WTC11 (cell line): Measurements from ENCODE around the gene NKD1. TPM values are rescaled to one million over a fixed set of nuclear protein-coding genes. Genes with fewer than 3 reads are reported as not detected.

ENCODE experiments used
- ATAC-seq: fragments of 200-7000 bp; cut with Tn5 transposase; 2 replicates; pipeline ENCODE4 v1.10.0; 2021; ENCODE audit warnings: mild to moderate bottlenecking, moderate library complexity
- CTCF ChIA-PET: fragments of 300-600 bp; sonication (Branson Sonifier 250); formaldehyde crosslinking; loops from one replicate; lab custom pipeline; 2021; ENCODE audit warnings: antibody characterized with exemption; lab: Charles Lee
- POLR2A ChIA-PET: fragments of 350-600 bp; sonication (Branson Sonifier 250); formaldehyde crosslinking; loops from one replicate; lab custom pipeline; 2021; ENCODE audit warnings: antibody characterized with exemption; lab: Charles Lee
- DNase-seq: peaks from one replicate; pipeline ENCODE4 v3.0.0; 2021; ENCODE audit warnings: low spot score
- H3K27ac Mint-ChIP-seq: 2 replicates; pipeline ENCODE4 v1.8.0; 2021; ENCODE audit warnings: mixed read lengths
- H3K27me3 Mint-ChIP-seq: 2 replicates; pipeline ENCODE4 v1.8.0; 2021; ENCODE audit warnings: low read depth, mild to moderate bottlenecking, moderate library complexity, mixed read lengths
- H3K36me3 Mint-ChIP-seq: 2 replicates; pipeline ENCODE4 v1.8.0; 2021; ENCODE audit warnings: mixed read lengths
- H3K4me1 Mint-ChIP-seq: 2 replicates; pipeline ENCODE4 v1.8.0; 2022; ENCODE audit warnings: mixed read lengths
- H3K4me3 Mint-ChIP-seq: 2 replicates; pipeline ENCODE4 v1.8.0; 2021; ENCODE audit warnings: mild to moderate bottlenecking, moderate library complexity, mixed read lengths
- H3K9me3 Mint-ChIP-seq: 2 replicates; pipeline ENCODE4 v1.8.0; 2021; ENCODE audit warnings: mixed read lengths
- ATF1 ChIP-seq: sonication (generic); formaldehyde crosslinking; IDR thresholded peaks from 2 replicates; pipeline ENCODE4 v1.8.1; 2023; ENCODE audit warnings: mild to moderate bottlenecking, moderate library complexity, missing genetic modification reagents
- CREM ChIP-seq: sonication (generic); formaldehyde crosslinking; IDR thresholded peaks from 2 replicates; pipeline ENCODE4 v1.8.1; 2022; ENCODE audit warnings: mild to moderate bottlenecking, missing genetic modification reagents, moderate library complexity
- EMX1 ChIP-seq: fragments of 250-450 bp; sonication (Bioruptor Pico); IDR thresholded peaks from 2 replicates; pipeline ENCODE4 v1.8.0; 2021; ENCODE audit warnings: mild to moderate bottlenecking
- GRHL2 ChIP-seq: fragments of 250-450 bp; sonication (Bioruptor Pico); IDR thresholded peaks from 2 replicates; pipeline ENCODE4 v1.8.0; 2022; ENCODE audit warnings: mild to moderate bottlenecking, moderate library complexity; ENCODE audit not compliant: insufficient replicate concordance, severe bottlenecking
- HMGA2 ChIP-seq: fragments of 250-450 bp; sonication (Bioruptor Pico); IDR thresholded peaks from 2 replicates; pipeline ENCODE4 v1.4.0; 2021; ENCODE audit warnings: mild to moderate bottlenecking, moderate library complexity
- IRF2 ChIP-seq: sonication (generic); formaldehyde crosslinking; IDR thresholded peaks from 2 replicates; pipeline ENCODE4 v1.8.0; 2022; ENCODE audit warnings: low read depth, missing genetic modification reagents, borderline replicate concordance
- JAZF1 ChIP-seq: fragments of 250-450 bp; sonication (Bioruptor Pico); IDR thresholded peaks from 2 replicates; pipeline ENCODE4 v1.9.0; 2021; ENCODE audit warnings: moderate library complexity, mild to moderate bottlenecking, inconsistent platforms
- NFYB ChIP-seq: sonication (generic); formaldehyde crosslinking; conservative IDR thresholded peaks from 2 replicates; pipeline ENCODE4 v1.8.0; 2022; ENCODE audit warnings: low read depth, missing genetic modification reagents
- NR1H2 ChIP-seq: sonication (generic); formaldehyde crosslinking; IDR thresholded peaks from 2 replicates; pipeline ENCODE4 v1.9.0; 2021; ENCODE audit warnings: mild to moderate bottlenecking, moderate library complexity, missing genetic modification reagents
- SMAD3 ChIP-seq: sonication (generic); formaldehyde crosslinking; IDR thresholded peaks from 2 replicates; pipeline ENCODE4 v1.8.0; 2022; ENCODE audit warnings: missing genetic modification reagents, mild to moderate bottlenecking, borderline replicate concordance
- SMAD4 ChIP-seq: sonication (generic); formaldehyde crosslinking; IDR thresholded peaks from 2 replicates; pipeline ENCODE4 v1.8.0; 2022; ENCODE audit warnings: mild to moderate bottlenecking, missing genetic modification reagents
- TP53 ChIP-seq: sonication (generic); formaldehyde crosslinking; IDR thresholded peaks from 2 replicates; pipeline ENCODE4 v1.8.1; 2023; ENCODE audit warnings: mild to moderate bottlenecking, missing genetic modification reagents
- ZNF317 ChIP-seq: sonication (generic); formaldehyde crosslinking; IDR thresholded peaks from 2 replicates; pipeline ENCODE4 v1.8.1; 2023; ENCODE audit warnings: low read depth, mild to moderate bottlenecking, moderate library complexity, missing genetic modification reagents, borderline replicate concordance
- ZNF416 ChIP-seq: fragments of 250-450 bp; sonication (Bioruptor Pico); IDR thresholded peaks from 2 replicates; pipeline ENCODE4 v1.9.0; 2021; ENCODE audit warnings: mild to moderate bottlenecking, inconsistent platforms
- total RNA-seq: library from RNA; stranded (reverse); gene quantifications from 3 replicates; pipeline ENCODE4 v1.2.3, GENCODE V29; 2021
- TF ChIP-seq, protein P1 (sequence below): fragments of 250-450 bp; sonication (Bioruptor Pico); IDR thresholded peaks from 2 replicates; pipeline ENCODE4 v2.1.2; 2022; ENCODE audit warnings: mild to moderate bottlenecking, moderate library complexity
- TF ChIP-seq, protein P2 (sequence below): fragments of 250-450 bp; sonication (Bioruptor Pico); IDR thresholded peaks from 2 replicates; pipeline ENCODE4 v1.9.0; 2021; ENCODE audit warnings: mild to moderate bottlenecking
- TF ChIP-seq, protein P3 (sequence below): sonication (generic); formaldehyde crosslinking; IDR thresholded peaks from 2 replicates; pipeline ENCODE4 v1.8.1; 2023; ENCODE audit warnings: mild to moderate bottlenecking, missing genetic modification reagents, moderate library complexity
- TF ChIP-seq, protein P4 (sequence below): sonication (generic); formaldehyde crosslinking; IDR thresholded peaks from 2 replicates; pipeline ENCODE4 v1.8.0; 2023; ENCODE audit warnings: missing genetic modification reagents, mild to moderate bottlenecking, borderline replicate concordance

NKD1 gene
- total RNA-seq, 1 experiment from 2014 or later = 6.0 TPM

DNA sequence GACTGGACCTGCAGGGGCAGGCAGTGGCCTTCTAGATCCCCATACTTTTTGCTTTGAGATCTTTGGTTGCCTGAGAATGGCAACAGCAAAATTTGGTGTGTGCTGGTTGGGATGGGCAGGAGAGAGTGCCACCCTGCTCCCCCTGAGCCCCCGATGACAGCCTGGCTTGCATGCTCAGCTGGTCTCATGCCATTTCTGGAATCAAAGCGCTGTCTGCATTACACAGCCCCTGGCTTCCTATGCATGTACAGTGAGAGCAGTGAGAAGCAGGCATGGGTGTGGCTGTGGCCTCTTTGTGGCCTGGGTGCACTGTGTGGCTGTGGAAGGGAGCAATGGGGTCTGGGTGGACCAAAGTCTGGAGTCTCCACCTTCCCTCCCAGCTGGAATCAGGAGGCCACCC is 47.7 kb downstream of the NKD1 start (continued):
- TF ChIP-seq, protein P1, sequence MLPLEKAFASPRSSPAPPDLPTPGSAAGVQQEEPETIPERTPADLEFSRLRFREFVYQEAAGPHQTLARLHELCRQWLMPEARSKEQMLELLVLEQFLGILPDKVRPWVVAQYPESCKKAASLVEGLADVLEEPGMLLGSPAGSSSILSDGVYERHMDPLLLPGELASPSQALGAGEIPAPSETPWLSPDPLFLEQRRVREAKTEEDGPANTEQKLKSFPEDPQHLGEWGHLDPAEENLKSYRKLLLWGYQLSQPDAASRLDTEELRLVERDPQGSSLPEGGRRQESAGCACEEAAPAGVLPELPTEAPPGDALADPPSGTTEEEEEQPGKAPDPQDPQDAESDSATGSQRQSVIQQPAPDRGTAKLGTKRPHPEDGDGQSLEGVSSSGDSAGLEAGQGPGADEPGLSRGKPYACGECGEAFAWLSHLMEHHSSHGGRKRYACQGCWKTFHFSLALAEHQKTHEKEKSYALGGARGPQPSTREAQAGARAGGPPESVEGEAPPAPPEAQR (CRISPR knock-in tag) = no peak
- TF ChIP-seq SMAD3 (CRISPR knock-in tag) (no peak), JAZF1 (CRISPR knock-in tag) (no peak)
- TF ChIP-seq, protein P2, sequence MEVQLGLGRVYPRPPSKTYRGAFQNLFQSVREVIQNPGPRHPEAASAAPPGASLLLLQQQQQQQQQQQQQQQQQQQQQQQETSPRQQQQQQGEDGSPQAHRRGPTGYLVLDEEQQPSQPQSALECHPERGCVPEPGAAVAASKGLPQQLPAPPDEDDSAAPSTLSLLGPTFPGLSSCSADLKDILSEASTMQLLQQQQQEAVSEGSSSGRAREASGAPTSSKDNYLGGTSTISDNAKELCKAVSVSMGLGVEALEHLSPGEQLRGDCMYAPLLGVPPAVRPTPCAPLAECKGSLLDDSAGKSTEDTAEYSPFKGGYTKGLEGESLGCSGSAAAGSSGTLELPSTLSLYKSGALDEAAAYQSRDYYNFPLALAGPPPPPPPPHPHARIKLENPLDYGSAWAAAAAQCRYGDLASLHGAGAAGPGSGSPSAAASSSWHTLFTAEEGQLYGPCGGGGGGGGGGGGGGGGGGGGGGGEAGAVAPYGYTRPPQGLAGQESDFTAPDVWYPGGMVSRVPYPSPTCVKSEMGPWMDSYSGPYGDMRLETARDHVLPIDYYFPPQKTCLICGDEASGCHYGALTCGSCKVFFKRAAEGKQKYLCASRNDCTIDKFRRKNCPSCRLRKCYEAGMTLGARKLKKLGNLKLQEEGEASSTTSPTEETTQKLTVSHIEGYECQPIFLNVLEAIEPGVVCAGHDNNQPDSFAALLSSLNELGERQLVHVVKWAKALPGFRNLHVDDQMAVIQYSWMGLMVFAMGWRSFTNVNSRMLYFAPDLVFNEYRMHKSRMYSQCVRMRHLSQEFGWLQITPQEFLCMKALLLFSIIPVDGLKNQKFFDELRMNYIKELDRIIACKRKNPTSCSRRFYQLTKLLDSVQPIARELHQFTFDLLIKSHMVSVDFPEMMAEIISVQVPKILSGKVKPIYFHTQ (CRISPR knock-in tag) = no peak
- TF ChIP-seq, protein P3, sequence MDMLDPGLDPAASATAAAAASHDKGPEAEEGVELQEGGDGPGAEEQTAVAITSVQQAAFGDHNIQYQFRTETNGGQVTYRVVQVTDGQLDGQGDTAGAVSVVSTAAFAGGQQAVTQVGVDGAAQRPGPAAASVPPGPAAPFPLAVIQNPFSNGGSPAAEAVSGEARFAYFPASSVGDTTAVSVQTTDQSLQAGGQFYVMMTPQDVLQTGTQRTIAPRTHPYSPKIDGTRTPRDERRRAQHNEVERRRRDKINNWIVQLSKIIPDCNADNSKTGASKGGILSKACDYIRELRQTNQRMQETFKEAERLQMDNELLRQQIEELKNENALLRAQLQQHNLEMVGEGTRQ = no peak

DNA sequence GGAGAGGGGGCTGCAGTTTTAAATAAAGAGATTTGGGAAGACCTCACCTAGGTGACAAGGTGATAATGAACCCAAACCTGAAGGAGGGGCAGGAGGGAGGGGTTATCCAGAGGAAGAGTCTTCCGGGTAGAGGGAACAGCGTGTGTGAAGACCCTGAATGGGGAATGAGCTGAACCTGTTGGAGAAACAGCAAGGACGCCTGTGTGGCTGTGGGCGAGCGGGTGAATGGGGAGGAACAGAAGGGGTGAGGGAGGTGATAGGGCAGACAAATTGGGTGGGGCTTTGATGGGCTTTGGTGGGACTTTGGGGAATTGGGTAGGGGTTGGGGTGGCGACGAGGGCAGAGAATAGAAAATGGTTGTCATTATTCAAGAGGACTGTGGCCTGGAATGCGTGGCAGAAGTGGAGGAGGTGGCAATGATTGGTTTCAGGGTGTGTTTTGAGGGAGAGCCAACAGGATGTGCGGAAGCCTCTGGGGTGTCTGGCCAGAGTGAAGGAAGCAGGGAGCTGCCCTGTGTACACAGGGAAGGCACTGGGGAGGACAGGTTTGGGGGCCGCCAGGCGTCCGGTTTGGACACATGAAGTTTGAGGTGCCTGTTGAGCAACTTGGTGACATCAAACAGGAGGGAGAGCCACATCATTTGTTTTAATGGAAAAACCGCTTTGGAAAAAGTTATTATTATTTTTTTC is 48.7 kb downstream of the NKD1 start:
- no peak for ATAC-seq
- DNase-seq = no peak
- Mint-ChIP-seq H3K36me3 (no peaks in the 10 kb centered on the region), H3K4me1 (peaks cover 26% of the 10 kb centered on the region), H3K4me3 (no peak overlapping the region), H3K27ac (no peak overlapping the region; the same call in 1 of the 2 replicates), H3K27me3 (no peaks in the 10 kb centered on the region), H3K9me3 (no peaks in the 10 kb centered on the region)
- POLR2A ChIA-PET = no interaction called here
- TF ChIP-seq GRHL2 (CRISPR knock-in tag) (no peak), IRF2 (CRISPR knock-in tag) (no peak), ZNF317 (CRISPR knock-in tag) (no peak), SMAD3 (CRISPR knock-in tag) (no peak), NR1H2 (no peak), NFYB (no peak), TP53 (no peak)
- TF ChIP-seq, protein P4, sequence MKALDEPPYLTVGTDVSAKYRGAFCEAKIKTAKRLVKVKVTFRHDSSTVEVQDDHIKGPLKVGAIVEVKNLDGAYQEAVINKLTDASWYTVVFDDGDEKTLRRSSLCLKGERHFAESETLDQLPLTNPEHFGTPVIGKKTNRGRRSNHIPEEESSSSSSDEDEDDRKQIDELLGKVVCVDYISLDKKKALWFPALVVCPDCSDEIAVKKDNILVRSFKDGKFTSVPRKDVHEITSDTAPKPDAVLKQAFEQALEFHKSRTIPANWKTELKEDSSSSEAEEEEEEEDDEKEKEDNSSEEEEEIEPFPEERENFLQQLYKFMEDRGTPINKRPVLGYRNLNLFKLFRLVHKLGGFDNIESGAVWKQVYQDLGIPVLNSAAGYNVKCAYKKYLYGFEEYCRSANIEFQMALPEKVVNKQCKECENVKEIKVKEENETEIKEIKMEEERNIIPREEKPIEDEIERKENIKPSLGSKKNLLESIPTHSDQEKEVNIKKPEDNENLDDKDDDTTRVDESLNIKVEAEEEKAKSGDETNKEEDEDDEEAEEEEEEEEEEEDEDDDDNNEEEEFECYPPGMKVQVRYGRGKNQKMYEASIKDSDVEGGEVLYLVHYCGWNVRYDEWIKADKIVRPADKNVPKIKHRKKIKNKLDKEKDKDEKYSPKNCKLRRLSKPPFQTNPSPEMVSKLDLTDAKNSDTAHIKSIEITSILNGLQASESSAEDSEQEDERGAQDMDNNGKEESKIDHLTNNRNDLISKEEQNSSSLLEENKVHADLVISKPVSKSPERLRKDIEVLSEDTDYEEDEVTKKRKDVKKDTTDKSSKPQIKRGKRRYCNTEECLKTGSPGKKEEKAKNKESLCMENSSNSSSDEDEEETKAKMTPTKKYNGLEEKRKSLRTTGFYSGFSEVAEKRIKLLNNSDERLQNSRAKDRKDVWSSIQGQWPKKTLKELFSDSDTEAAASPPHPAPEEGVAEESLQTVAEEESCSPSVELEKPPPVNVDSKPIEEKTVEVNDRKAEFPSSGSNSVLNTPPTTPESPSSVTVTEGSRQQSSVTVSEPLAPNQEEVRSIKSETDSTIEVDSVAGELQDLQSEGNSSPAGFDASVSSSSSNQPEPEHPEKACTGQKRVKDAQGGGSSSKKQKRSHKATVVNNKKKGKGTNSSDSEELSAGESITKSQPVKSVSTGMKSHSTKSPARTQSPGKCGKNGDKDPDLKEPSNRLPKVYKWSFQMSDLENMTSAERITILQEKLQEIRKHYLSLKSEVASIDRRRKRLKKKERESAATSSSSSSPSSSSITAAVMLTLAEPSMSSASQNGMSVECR = no peak
- CTCF ChIA-PET = no interaction called here

DNA sequence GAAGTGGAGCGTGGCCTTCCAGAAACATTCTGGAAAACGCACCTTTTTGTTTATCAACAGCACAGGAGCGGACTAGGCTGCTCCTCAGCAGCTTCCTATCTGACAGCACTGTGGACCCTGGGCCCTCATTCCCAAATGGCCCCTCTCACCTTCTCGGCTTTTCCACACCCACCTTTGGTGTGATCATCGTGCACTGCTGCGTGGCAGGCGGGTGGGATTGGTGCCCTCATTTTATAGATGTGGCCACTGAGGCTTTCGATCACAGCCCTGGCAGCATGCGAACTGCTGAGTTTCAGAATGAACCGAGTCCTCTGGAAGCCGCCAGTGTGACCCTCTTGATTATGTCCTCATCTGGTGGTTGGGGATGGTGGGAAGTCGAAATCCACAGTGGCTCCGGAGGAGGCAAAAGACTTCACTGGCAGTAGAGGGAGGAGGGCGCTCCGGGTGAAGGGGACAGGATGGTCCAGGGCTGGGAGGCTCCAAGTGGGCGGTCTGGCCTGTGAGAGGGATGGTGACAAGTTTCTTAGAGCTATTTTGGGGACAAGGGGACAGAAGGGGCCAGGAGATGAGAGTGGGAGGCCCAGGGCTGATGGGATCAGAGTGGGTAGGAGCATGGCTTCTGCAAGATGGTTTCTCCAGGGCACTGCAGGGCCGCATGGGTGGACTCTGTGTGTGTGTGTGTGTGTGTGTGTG is 49.5 kb downstream of the NKD1 start:
- Mint-ChIP-seq H3K27me3 (no peaks in the 10 kb centered on the region), H3K36me3 (no peaks in the 10 kb centered on the region), H3K27ac (no peak overlapping the region), H3K4me3 (no peak overlapping the region), H3K9me3 (no peaks in the 10 kb centered on the region), H3K4me1 (peaks cover 19% of the 10 kb centered on the region)
- POLR2A ChIA-PET = no interaction called here
- CTCF ChIA-PET = no interaction called here
- DNase-seq (no peak), ATAC-seq (no peak)
- TF ChIP-seq EMX1 (no peak), SMAD4 (no peak), ZNF317 (CRISPR knock-in tag) (no peak), ATF1 (CRISPR knock-in tag) (no peak), ZNF416 (CRISPR knock-in tag) (no peak), CREM (no peak), HMGA2 (CRISPR knock-in tag) (no peak), SMAD3 (CRISPR knock-in tag) (no peak)
